ENCODE data around the gene HPD.

The HPD gene

GRCh38 chr12:121810234-121810817 lies 48.3 kb downstream of the HPD start:
- DNase-seq = no peak

- no peak for DNase-seq
These were observed 48.9 kb downstream of the HPD start for GRCh38 chr12:121809712-121810116.

- DNase-seq = no peak
These were observed 50.0 kb downstream of the HPD start for GRCh38 chr12:121808623-121809022.

- DNase-seq = no peak
These were observed 50.9 kb downstream of the HPD start for GRCh38 chr12:121807642-121808347.

- DNase-seq = peak in 1 of 2 experiments; percentile 13
These were observed 51.9 kb downstream of the HPD start for GRCh38 chr12:121806546-121807423.

GRCh38 chr12:121806009-121806545 lies 52.6 kb downstream of the HPD start:
- DNase-seq = peak in 1 of 2 experiments; percentile 20

- no peak for DNase-seq
These were observed 53.3 kb downstream of the HPD start for GRCh38 chr12:121805171-121806008.

- DNase-seq = peak; percentile 6 to 28
These were observed 54.1 kb downstream of the HPD start for GRCh38 chr12:121804417-121805111.

- peak; percentile 38 to 49 for DNase-seq
These were observed 54.7 kb downstream of the HPD start, which contains the start of gene SETD1B for GRCh38 chr12:121803861-121804416. Gene SETD1B, plus strand, starts transcription at chr12:121804009. Its CDS starts 729 bp downstream, at chr12:121804738.

- DNase-seq = peak; percentile 95 to 96
These were observed 55.6 kb downstream of the HPD start for GRCh38 chr12:121802843-121803698.

- no peak for DNase-seq
These were observed 56.2 kb downstream of the HPD start for GRCh38 chr12:121802485-121802842.

- peak; percentile 19 to 24 for DNase-seq
These were observed 56.8 kb downstream of the HPD start for GRCh38 chr12:121801595-121802484.

- DNase-seq = peak; percentile 14 to 19
These were observed 57.7 kb downstream of the HPD start for GRCh38 chr12:121800694-121801594.

GRCh38 chr12:121799842-121800693 lies 58.6 kb downstream of the HPD start:
- peak; percentile 47 to 49 for DNase-seq

GRCh38 chr12:121799156-121799841 lies 59.4 kb downstream of the HPD start:
- DNase-seq = peak; percentile 9 to 37

GRCh38 chr12:121798787-121799155 lies 59.9 kb downstream of the HPD start:
- DNase-seq = no peak
